SU-DHL-6 (cell line): ENCODE results near the gene HAPLN2.

ENCODE experiments used
- H2AFZ ChIP-seq: fragments of 200-600 bp; sonication (generic); 2 replicates; pipeline ENCODE4 v1.6.1; 2014; ENCODE audit warnings: low read depth, mild to moderate bottlenecking, moderate library complexity, mixed read lengths, antibody characterized with exemption, low read length; ENCODE audit not compliant: severe bottlenecking
- H3F3A ChIP-seq: fragments of 200-600 bp; shearing (Covaris generic); 2 replicates; pipeline ENCODE4 v1.6.0; 2016; ENCODE audit warnings: antibody characterized with exemption, mild to moderate bottlenecking; ENCODE audit not compliant: insufficient read depth
- H3K27ac ChIP-seq: fragments of 200-600 bp; sonication (generic); 2 replicates; pipeline ENCODE4 v1.5.1; 2016; ENCODE audit warnings: low read depth, mild to moderate bottlenecking, low read length, moderate library complexity, mixed read lengths
- H3K27me3 ChIP-seq: fragments of 200-600 bp; sonication (generic), shearing (Covaris generic); 2 replicates; pipeline ENCODE4 v1.6.0; 2014; ENCODE audit warnings: mild to moderate bottlenecking, low read length
- H3K36me3 ChIP-seq: fragments of 200-600 bp; sonication (generic); 2 replicates; pipeline ENCODE4 v1.6.1; 2014; ENCODE audit warnings: mild to moderate bottlenecking, low read length, mixed read lengths
- H3K4me2 ChIP-seq: fragments of 300-600, 200-600 bp; shearing (Covaris generic), sonication (generic); 2 replicates; pipeline ENCODE4 v1.6.0; 2014; ENCODE audit warnings: low read length, low read depth, mild to moderate bottlenecking; ENCODE audit not compliant: poor library complexity, severe bottlenecking
- H3K4me3 ChIP-seq: fragments of 200-600 bp; sonication (generic); 2 replicates; pipeline ENCODE4 v1.5.1; 2014; ENCODE audit warnings: antibody characterized with exemption, low read length, mild to moderate bottlenecking, mixed read lengths; ENCODE audit not compliant: insufficient read depth, poor library complexity, severe bottlenecking
- H3K79me2 ChIP-seq: fragments of 200-600 bp; sonication (generic); 2 replicates; pipeline ENCODE4 v1.6.1; 2014; ENCODE audit warnings: mild to moderate bottlenecking, low read length, moderate library complexity; ENCODE audit not compliant: insufficient read depth
- H3K9ac ChIP-seq: fragments of 200-600 bp; sonication (generic); 2 replicates; pipeline ENCODE4 v1.7.0; 2014; ENCODE audit warnings: mild to moderate bottlenecking, low read length
- H3K9me2 ChIP-seq: fragments of 200-600 bp; sonication (generic); replicated peaks from 2 replicates; pipeline ENCODE4 v1.6.1; 2014; ENCODE audit warnings: low read length; ENCODE audit not compliant: insufficient read depth
- H3K9me3 ChIP-seq: fragments of 200-600 bp; sonication (generic); 2 replicates; pipeline ENCODE4 v1.6.1; 2014; ENCODE audit warnings: low read length, mixed read lengths; ENCODE audit not compliant: insufficient read depth
- H4K20me1 ChIP-seq: fragments of 200-600 bp; sonication (generic); 2 replicates; pipeline ENCODE4 v1.6.1; 2014; ENCODE audit warnings: low read depth, mild to moderate bottlenecking, antibody characterized with exemption, low read length, moderate library complexity, mixed read lengths
- EZH2phosphoT487 ChIP-seq: fragments of 200-600 bp; sonication (generic), shearing (Covaris generic); conservative IDR thresholded peaks from 2 replicates; pipeline ENCODE4 v1.6.1; 2018; ENCODE audit warnings: mild to moderate bottlenecking, antibody characterized with exemption, low read length, moderate library complexity, mixed read lengths
- TF ChIP-seq, protein P1 (sequence below): fragments of 200-600 bp; sonication (generic); IDR thresholded peaks from one replicate; pipeline ENCODE4 v1.5.1; 2017; ENCODE audit warnings: antibody characterized with exemption, mild to moderate bottlenecking, low read length, moderate library complexity; ENCODE audit not compliant: insufficient read depth, poor library complexity, severe bottlenecking

The HAPLN2 gene

GRCh38 chr1:156658945-156659574 is 39.8 kb downstream of the HAPLN2 start:
- Histone ChIP-seq H3K9me3 (no peaks in the 10 kb centered on the region), H3K9me2 (no peaks in the 10 kb centered on the region), H3K4me2 (no peak overlapping the region), H3K27me3 (no peaks in the 10 kb centered on the region), H3K4me3 (no peak overlapping the region), H4K20me1 (no peaks in the 10 kb centered on the region), H3F3A (no peaks in the 10 kb centered on the region), H3K36me3 (no peaks in the 10 kb centered on the region), H3K9ac (no peak overlapping the region), H2AFZ (no peak overlapping the region), H3K79me2 (no peaks in the 10 kb centered on the region), H3K27ac (no peak overlapping the region)
- TF ChIP-seq EZH2phosphoT487, result no peak
- TF ChIP-seq, protein P1, sequence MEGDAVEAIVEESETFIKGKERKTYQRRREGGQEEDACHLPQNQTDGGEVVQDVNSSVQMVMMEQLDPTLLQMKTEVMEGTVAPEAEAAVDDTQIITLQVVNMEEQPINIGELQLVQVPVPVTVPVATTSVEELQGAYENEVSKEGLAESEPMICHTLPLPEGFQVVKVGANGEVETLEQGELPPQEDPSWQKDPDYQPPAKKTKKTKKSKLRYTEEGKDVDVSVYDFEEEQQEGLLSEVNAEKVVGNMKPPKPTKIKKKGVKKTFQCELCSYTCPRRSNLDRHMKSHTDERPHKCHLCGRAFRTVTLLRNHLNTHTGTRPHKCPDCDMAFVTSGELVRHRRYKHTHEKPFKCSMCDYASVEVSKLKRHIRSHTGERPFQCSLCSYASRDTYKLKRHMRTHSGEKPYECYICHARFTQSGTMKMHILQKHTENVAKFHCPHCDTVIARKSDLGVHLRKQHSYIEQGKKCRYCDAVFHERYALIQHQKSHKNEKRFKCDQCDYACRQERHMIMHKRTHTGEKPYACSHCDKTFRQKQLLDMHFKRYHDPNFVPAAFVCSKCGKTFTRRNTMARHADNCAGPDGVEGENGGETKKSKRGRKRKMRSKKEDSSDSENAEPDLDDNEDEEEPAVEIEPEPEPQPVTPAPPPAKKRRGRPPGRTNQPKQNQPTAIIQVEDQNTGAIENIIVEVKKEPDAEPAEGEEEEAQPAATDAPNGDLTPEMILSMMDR, result no peak

DNA sequence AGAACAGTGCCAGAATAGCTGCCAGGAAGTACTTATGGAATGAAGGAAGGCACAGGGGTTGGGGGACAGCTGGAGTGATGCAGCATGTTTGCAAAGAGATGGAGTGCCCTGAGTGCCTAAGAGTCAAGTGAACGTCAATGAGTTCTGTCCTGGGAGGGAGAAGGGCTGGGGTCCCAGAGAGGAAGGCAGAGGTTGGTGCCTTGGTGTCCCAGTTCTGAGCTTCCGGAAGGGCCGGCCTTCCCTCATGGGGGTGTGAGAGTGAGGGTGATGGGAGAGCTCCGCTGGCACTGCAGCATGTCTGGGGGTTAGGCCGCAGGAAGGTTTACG is 40.4 kb downstream of the HAPLN2 start:
- Histone ChIP-seq H3K9ac (no peak overlapping the region), H3K9me2 (no peaks in the 10 kb centered on the region), H3K4me3 (no peak overlapping the region), H3K79me2 (no peaks in the 10 kb centered on the region), H3K27me3 (no peaks in the 10 kb centered on the region), H3K9me3 (no peaks in the 10 kb centered on the region), H2AFZ (no peak overlapping the region), H3K4me2 (no peak overlapping the region), H3K27ac (no peak overlapping the region), H4K20me1 (no peaks in the 10 kb centered on the region), H3F3A (no peaks in the 10 kb centered on the region), H3K36me3 (no peaks in the 10 kb centered on the region)
- TF ChIP-seq, protein P1, result no peak
- no peak for TF ChIP-seq EZH2phosphoT487

DNA sequence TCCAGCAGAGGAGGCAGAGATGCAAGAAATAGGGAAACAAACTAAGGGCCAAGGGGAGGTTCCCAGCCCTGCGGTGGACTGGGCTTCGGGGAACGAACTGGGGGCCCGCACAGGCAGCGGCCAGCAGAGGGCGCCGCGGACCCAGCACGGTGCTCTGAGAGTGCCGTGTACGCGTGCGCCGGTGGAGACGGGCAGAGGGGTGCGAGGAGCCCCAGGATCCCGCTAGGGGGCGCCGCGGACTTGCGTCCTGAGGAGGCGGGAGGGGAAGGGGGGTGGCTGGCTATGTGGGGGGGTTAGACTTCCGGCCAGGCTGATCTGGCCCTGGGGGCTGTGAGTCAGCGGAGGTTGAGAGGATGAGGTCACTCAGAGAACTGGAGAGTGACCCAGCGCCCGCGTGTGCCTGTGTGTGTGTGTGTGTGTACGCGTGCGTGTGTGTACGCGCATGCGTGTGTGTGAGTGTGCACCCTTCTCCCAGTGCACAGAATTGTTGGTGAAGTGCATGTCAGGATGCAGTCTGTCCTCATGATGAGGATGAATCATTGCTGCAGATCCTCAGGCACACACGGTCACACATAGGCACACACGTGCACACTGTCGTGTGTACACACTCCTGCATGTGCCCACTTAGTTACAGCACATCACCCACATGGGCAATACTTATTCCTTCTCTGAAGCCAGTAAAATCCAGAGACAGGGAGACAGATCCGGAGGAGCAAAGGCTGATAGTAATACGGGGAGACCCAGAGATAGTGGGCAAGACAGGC is 41.0 kb downstream of the HAPLN2 start:
- Histone ChIP-seq H2AFZ (no peak overlapping the region), H3K4me2 (no peak overlapping the region), H3K27ac (no peak overlapping the region), H3F3A (no peaks in the 10 kb centered on the region), H3K27me3 (no peaks in the 10 kb centered on the region), H3K4me3 (no peak overlapping the region), H3K9ac (no peak overlapping the region), H3K9me2 (no peaks in the 10 kb centered on the region), H3K36me3 (no peaks in the 10 kb centered on the region), H4K20me1 (no peaks in the 10 kb centered on the region), H3K79me2 (no peaks in the 10 kb centered on the region), H3K9me3 (no peaks in the 10 kb centered on the region)
- TF ChIP-seq EZH2phosphoT487, result no peak
- TF ChIP-seq, protein P1, result peak; percentile 99
